Spinal cord (tissue), 10 donors: ENCODE data around the gene KCNJ2. TPM values are rescaled to one million over a fixed set of nuclear protein-coding genes. Genes with fewer than 3 reads are reported as not detected.

Source experiments
- DNase-seq, 6 donors: peaks; one replicate each; pipeline versions ENCODE4 v3.0.0 to v3.0.0-alpha.2; 2013 to 2015; ENCODE audit warnings: low spot score in 6 of 6, low read depth in 4 of 6
- H3K27ac ChIP-seq: one replicate; pipeline ENCODE4 v1.5.1; 2013; ENCODE audit warnings: low read depth, low read length, control low read depth
- H3K27me3 ChIP-seq: one replicate; pipeline ENCODE4 v1.6.1; 2013; ENCODE audit warnings: low read length; ENCODE audit not compliant: control insufficient read depth, insufficient read depth
- H3K36me3 ChIP-seq: one replicate; pipeline ENCODE4 v1.6.1; 2013; ENCODE audit warnings: low read length; ENCODE audit not compliant: control insufficient read depth, insufficient read depth
- H3K4me1 ChIP-seq: one replicate; pipeline ENCODE4 v1.6.1; 2013; ENCODE audit warnings: low read length; ENCODE audit not compliant: control insufficient read depth, insufficient read depth
- H3K4me3 ChIP-seq: one replicate; pipeline ENCODE4 v1.5.1; 2013; ENCODE audit warnings: low read depth, low read length, control low read depth
- H3K9me3 ChIP-seq: one replicate; pipeline ENCODE4 v1.6.1; 2013; ENCODE audit warnings: low read length; ENCODE audit not compliant: control insufficient read depth, insufficient read depth
- WGBS: methylation state at CpG from one replicate; pipeline ENCODE4 v1.1.5; 2013; ENCODE audit warnings: missing lambda C conversion rate; ENCODE audit not compliant: insufficient coverage; 5-methylcytosine and 5-hydroxymethylcytosine counted together
- polyA plus RNA-seq, 2 donors: library from polyadenylated mRNA; unstranded; fragments of 120-200 nt; gene quantifications; one replicate each; pipeline ENCODE4 v1.2.1, GENCODE V29; 2013; ENCODE audit not compliant: insufficient read length in 2 of 2
- total RNA-seq, 2 donors: library from RNA; depleted of rRNA in 1 of 2; stranded (reverse); fragments of 120-200 nt in 1 of 2; fragments of >200 nt in 1 of 2; gene quantifications; one replicate each; pipeline versions ENCODE4 v1.2.3 to v1.2.4, GENCODE V29; 2013 to 2014
- donor health status: healthy.

Gene KCNJ2
- total and polyA plus RNA-seq, 4 donors, result 2.4 to 13.0 (median 6.0) TPM

DNA sequence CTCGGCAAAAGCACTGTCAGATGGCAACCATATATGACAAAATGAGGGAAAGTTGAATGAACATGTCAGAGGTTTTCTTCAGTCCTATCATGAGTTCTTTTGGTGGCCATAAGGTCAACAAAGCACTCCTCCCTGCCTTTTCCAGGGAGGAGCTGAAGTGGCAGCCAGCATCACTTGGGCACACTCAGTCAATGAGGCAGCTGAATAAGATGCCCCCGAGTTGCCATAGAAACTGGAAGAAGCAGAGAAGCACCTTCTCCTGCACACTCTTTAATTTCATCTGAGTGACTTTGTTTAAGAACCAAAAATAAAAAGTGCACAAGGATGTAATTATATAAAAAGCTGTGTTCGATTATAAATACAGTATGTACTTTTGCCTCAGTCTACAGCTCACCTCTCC is 16.0 kb downstream of the KCNJ2 start:
- WGBS, result no CpG with 5 or more reads among the region's 3 CpGs
- Histone ChIP-seq H3K36me3 (no peaks in the 10 kb centered on the region), H3K9me3 (no peaks in the 10 kb centered on the region), H3K27me3 (no peaks in the 10 kb centered on the region), H3K27ac (no peak overlapping the region), H3K4me1 (no peaks in the 10 kb centered on the region), H3K4me3 (no peak overlapping the region)
- DNase-seq, result peak in 2 of 6 donors; percentile 61 to 81

DNA sequence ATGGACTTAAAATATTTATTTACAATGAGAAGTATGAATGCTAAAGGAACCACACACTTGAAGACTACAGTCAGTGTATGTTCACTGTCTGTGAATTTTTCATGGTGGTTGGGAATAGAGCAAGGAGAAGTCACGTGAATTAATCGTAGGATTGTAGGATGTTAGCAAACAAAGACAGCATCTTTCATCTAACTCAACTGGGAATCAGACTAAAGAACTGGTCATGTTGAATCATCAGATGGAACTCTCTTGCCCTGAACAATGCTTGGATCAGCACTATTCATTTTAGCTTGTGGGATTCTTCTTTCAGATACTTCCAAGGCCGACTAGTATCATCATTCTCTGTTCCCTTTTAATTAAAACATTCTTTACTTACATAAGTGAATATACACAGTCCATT is 18.1 kb downstream of the KCNJ2 start:
- H3K27ac ChIP-seq, result no peak overlapping the region
- no peak overlapping the region for H3K4me3 ChIP-seq
- no peaks in the 10 kb centered on the region for H3K9me3 ChIP-seq
- H3K27me3 ChIP-seq, result no peaks in the 10 kb centered on the region
- no peaks in the 10 kb centered on the region for H3K36me3 ChIP-seq
- no CpG with 5 or more reads among the region's 3 CpGs for WGBS
- no peaks in the 10 kb centered on the region for H3K4me1 ChIP-seq
- no peak for DNase-seq

DNA sequence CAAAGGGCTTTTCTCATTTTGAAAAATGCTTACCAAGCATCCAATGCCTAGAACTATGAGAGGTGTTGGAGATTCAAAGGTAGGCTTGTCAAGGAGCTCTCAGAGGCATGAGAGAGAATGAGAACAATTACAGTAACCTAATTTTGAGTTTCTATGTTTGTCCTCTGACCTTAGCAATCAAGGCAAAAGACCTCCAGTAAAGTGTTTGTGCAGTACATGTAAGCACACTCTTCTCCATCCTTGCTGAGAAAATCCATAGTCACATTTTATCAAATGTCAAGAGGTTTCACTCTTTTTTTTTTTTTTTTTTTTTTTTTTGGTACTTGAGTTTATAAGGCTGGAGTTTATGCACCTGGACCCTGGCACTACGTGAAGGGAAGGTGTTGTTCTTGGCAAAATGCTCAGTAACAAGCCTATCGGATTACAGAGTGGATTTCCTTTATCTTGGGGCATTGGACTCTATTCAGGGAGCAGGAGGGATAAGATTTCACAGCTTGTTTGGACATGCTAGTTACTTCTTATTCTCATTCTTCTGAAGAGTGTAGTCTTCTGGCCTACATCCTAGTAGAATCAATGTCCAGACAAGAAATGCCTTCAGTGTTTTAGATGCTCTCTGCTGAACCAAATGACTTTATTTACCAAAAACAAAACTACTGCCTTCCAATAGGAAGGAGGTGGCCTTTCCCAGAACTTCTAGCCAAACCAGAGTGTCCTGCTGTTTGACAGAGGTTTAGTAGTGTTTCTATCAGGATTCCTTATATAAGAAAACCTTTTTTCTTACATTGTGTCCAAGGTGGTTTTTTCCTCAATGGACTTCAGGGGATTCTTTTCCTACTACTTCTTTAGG is 21.9 kb downstream of the KCNJ2 start:
- H3K27me3 ChIP-seq, result no peaks in the 10 kb centered on the region
- no peaks in the 10 kb centered on the region for H3K4me1 ChIP-seq
- H3K4me3 ChIP-seq, result no peak overlapping the region
- no peak overlapping the region for H3K27ac ChIP-seq
- no peaks in the 10 kb centered on the region for H3K9me3 ChIP-seq
- no peaks in the 10 kb centered on the region for H3K36me3 ChIP-seq
- WGBS, result 69% methylated on average over 2 of the region's 2 CpGs
- DNase-seq, result no peak

DNA sequence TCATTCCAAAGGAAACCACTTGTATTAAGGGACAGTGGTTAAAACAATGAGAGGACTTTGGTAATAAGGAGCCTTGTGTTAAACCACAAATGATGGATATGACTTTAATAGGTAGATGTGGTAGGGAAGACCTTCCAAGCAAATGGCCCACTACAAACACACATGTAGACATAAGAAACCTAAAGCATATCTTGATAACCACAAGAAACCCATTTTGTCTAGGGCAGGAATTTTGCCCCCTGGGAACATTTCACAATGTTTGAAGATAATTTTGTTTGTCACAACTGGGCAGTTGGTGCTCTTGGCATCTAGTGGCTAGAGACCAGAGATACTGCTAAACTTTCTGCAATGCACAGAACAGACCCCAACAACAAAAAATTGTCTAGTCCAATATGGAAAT is 25.8 kb downstream of the KCNJ2 start:
- no peak for DNase-seq
- Histone ChIP-seq H3K36me3 (no peaks in the 10 kb centered on the region), H3K9me3 (no peaks in the 10 kb centered on the region), H3K4me3 (no peak overlapping the region), H3K27ac (no peak overlapping the region), H3K4me1 (no peaks in the 10 kb centered on the region), H3K27me3 (no peaks in the 10 kb centered on the region)

DNA sequence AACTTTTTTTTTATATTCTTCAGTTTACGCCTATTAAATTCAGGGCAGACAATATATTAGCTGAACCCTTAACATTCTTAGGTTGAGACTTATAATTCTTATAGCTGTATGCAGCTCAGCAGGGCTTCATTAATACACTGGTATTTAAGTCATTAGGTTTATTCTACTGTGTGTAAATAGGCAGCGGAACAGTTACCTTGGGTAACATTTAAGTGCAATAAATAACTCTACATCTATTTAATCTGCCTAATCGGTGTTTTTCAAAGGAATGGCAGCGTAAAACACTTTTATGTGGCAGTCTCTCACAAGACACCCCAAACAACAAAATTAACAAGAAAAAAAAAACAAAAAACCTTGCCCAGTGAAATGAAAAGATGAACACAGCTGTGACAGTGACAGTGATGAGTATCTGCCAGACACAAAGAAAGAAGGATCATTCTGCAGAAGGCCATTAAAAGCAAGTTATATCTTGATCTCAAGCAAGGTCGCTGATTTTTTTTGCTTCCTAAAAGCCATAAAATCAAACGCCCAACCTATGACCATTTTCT is 32.6 kb downstream of the KCNJ2 start:
- no peaks in the 10 kb centered on the region for H3K4me1 ChIP-seq
- H3K27me3 ChIP-seq, result no peaks in the 10 kb centered on the region
- no CpG with 5 or more reads among the region's 6 CpGs for WGBS
- no peak overlapping the region for H3K4me3 ChIP-seq
- no peaks in the 10 kb centered on the region for H3K36me3 ChIP-seq
- peak in 1 of 6 donors; percentile 86 for DNase-seq
- H3K27ac ChIP-seq, result no peak overlapping the region
- no peaks in the 10 kb centered on the region for H3K9me3 ChIP-seq

DNA sequence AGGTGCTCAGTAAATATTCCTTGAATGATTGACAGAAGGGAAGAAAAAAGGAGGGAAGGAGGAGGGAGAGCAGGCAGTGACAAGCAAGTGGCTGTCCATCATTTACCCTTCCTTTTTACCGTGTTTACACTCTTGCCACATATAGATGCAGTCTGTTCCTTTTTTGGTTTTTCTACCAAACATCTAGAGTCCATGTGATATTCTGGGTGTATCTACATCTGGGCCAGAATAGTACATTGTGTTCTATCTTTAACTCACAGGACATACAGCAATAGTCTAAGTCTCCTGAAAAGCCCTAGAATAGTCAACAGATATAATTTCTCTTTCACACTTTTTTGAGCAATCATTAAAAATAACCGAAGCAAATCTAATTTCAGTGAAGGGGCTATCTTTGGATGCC is 33.5 kb downstream of the KCNJ2 start:
- no peaks in the 10 kb centered on the region for H3K4me1 ChIP-seq
- H3K4me3 ChIP-seq, result no peak overlapping the region
- H3K36me3 ChIP-seq, result no peaks in the 10 kb centered on the region
- H3K27ac ChIP-seq, result no peak overlapping the region
- WGBS, result no CpG with 5 or more reads among the region's 2 CpGs
- H3K9me3 ChIP-seq, result no peaks in the 10 kb centered on the region
- DNase-seq, result no peak
- H3K27me3 ChIP-seq, result no peaks in the 10 kb centered on the region

DNA sequence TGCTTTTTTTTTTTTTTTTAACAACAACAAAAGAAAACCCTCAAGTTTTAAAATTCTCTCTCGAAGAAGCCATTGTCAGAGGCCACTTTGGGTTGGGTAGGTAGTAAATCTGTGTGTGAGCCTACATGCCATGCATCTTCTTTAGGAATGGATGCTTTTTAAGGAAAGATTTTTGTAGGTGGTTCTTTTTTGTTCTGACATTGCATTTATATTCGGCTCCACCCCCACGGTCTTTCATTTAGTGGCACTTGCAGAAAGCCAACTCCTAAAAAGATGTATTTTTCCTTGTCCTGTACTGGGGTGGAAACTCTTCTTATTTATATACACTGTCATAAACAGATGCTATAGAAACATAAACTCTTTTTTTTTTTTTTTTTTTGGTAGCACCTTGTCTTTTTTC is 35.1 kb downstream of the KCNJ2 start:
- Histone ChIP-seq H3K27me3 (no peaks in the 10 kb centered on the region), H3K36me3 (no peaks in the 10 kb centered on the region), H3K4me1 (no peaks in the 10 kb centered on the region), H3K4me3 (no peak overlapping the region), H3K27ac (no peak overlapping the region), H3K9me3 (no peaks in the 10 kb centered on the region)
- WGBS, result no CpG with 5 or more reads among the region's 3 CpGs
- no peak for DNase-seq

DNA sequence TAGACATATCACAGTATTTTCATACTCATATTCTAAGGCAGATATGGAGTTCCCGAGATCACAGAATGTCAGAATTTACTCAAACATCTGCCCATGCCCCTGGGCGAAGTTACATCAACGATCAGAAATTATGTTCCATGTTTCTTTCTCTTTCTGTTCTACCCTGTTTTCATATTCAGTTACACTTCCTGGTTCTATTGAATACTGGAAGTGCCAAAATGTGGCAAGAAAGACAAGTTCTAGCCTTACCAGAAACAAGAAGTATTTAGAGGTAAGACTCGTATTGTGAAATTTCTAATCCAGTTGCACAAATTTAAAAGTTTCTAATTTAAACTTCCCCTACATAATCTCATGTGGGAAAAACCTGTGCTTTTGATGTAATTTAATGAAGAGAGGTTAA is 36.1 kb downstream of the KCNJ2 start:
- no peak overlapping the region for H3K4me3 ChIP-seq
- H3K4me1 ChIP-seq, result no peaks in the 10 kb centered on the region
- WGBS, result 90% methylated on average over 2 of the region's 4 CpGs
- no peaks in the 10 kb centered on the region for H3K36me3 ChIP-seq
- H3K27ac ChIP-seq, result no peak overlapping the region
- DNase-seq, result no peak
- no peaks in the 10 kb centered on the region for H3K27me3 ChIP-seq
- no peaks in the 10 kb centered on the region for H3K9me3 ChIP-seq

DNA sequence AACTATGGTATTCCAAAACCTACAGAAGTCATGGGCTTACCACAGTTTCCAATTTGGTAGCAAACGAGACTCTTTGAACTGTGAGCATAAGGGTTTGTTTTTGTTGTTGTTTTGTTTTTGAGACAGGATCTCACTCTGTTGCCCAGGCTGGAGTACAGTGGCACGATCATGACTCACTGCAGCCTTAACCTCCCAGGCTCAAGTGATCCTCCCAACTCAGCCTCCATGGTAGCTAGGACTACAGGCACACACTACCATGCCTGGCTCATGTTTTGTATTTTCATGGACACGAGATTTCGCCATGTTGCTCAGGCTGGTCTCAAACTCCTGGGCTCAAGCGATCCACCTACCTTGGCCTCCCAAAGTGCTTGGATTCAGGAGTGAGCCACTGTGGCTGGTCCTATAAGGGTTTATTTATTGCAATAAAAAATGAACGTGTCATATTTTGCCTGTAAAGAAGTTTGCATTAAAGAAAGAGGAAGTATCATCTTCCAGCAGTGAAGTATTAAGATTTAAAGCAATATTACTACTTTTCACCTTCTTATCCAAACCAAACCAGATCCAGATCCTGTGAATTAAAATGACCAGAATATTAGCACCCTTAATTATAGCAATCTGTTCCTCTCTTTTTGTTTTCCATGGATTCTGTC is 37.2 kb downstream of the KCNJ2 start:
- no peak for DNase-seq
- Histone ChIP-seq H3K4me1 (no peaks in the 10 kb centered on the region), H3K4me3 (no peak overlapping the region), H3K27me3 (no peaks in the 10 kb centered on the region), H3K27ac (no peak overlapping the region), H3K36me3 (no peaks in the 10 kb centered on the region), H3K9me3 (no peaks in the 10 kb centered on the region)
- WGBS, result 100% methylated on average over 3 of the region's 6 CpGs

DNA sequence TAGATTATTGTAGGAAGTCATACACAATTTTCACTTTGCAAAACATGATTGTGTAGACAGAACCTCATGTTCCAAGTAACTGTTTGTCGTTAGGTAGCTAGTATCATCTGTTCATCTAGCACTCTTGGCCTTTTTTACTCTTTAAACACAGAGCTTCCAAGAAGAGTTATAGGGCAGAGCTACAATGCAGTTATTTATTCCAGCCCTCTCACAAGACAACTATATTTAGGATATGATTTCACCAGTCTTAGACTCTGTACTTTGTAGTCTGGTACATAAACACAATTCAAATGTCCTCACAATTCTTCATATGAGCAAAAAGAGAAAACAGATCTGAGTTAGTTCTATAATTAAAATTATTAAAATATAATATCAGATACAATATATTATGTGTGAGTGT is 37.9 kb downstream of the KCNJ2 start:
- 100% methylated on average over 1 of the region's 1 CpG for WGBS
- H3K4me1 ChIP-seq, result no peaks in the 10 kb centered on the region
- no peak overlapping the region for H3K4me3 ChIP-seq
- H3K9me3 ChIP-seq, result no peaks in the 10 kb centered on the region
- H3K27me3 ChIP-seq, result no peaks in the 10 kb centered on the region
- H3K27ac ChIP-seq, result no peak overlapping the region
- no peaks in the 10 kb centered on the region for H3K36me3 ChIP-seq
- DNase-seq, result no peak
